Fibroblast of lung (primary cell): ENCODE results near the gene WSB1. TPM values are rescaled to one million over a fixed set of nuclear protein-coding genes. Genes with fewer than 3 reads are reported as not detected.
A peak's percentile ranks its signal among the peaks of the same experiment; 100 is the strongest.

Experiments used
- DNase-seq, 2 donors: peaks; one replicate each; pipeline versions ENCODE4 v3.0.0 to v3.0.0-alpha.2; 2010; ENCODE audit warnings: low read depth in 2 of 2
- H2AFZ ChIP-seq: 2 replicates; pipeline ENCODE4 v1.5.1; 2012; ENCODE audit warnings: low read length, control low read depth, inconsistent platforms
- H3K27ac ChIP-seq: 2 replicates; pipeline ENCODE4 v1.5.1; 2011; ENCODE audit warnings: low read length, control low read depth; ENCODE audit not compliant: insufficient read depth
- H3K27me3 ChIP-seq: 2 replicates; pipeline ENCODE4 v1.5.1; 2011; ENCODE audit warnings: mild to moderate bottlenecking, low read length; ENCODE audit not compliant: control insufficient read depth, insufficient read depth
- H3K36me3 ChIP-seq: 2 replicates; pipeline ENCODE4 v1.5.1; 2011; ENCODE audit warnings: low read length; ENCODE audit not compliant: control insufficient read depth, insufficient read depth
- H3K4me1 ChIP-seq: 2 replicates; pipeline ENCODE4 v1.5.1; 2011; ENCODE audit warnings: low read length; ENCODE audit not compliant: control insufficient read depth, insufficient read depth; ENCODE audit errors: extremely low read depth
- H3K4me2 ChIP-seq: 2 replicates; pipeline ENCODE4 v1.5.1; 2011; ENCODE audit warnings: low read length, control low read depth; ENCODE audit not compliant: insufficient read depth; ENCODE audit errors: extremely low read depth
- H3K4me3 ChIP-seq, 4 experiments: fragments of 200-600 bp in 1 of 4; sonication (generic) in 1 of 4; replicated peaks in 1 of 4; 2 replicates each; pipeline ENCODE4 v1.5.1; 2011 to 2016; ENCODE audit warnings: low read length in 4 of 4, low read depth in 3 of 4, mild to moderate bottlenecking in 3 of 4, control low read depth in 2 of 4, inconsistent platforms in 1 of 4, mixed read lengths in 1 of 4; ENCODE audit not compliant: insufficient read depth in 1 of 4; ENCODE audit errors: control extremely low read depth in 1 of 4
- H3K79me2 ChIP-seq: 2 replicates; pipeline ENCODE4 v1.5.1; 2012; ENCODE audit warnings: mild to moderate bottlenecking, low read length, inconsistent platforms; ENCODE audit not compliant: control insufficient read depth, insufficient read depth
- H3K9ac ChIP-seq: 2 replicates; pipeline ENCODE4 v1.5.1; 2011; ENCODE audit warnings: mild to moderate bottlenecking, low read length, control low read depth; ENCODE audit not compliant: insufficient read depth
- H3K9me3 ChIP-seq: 2 replicates; pipeline ENCODE4 v1.5.1; 2012; ENCODE audit warnings: low read depth, low read length; ENCODE audit not compliant: control insufficient read depth, insufficient read depth
- H4K20me1 ChIP-seq: 2 replicates; pipeline ENCODE4 v1.5.1; 2011; ENCODE audit warnings: low read length; ENCODE audit not compliant: control insufficient read depth, insufficient read depth; ENCODE audit errors: extremely low read depth
- CTCF ChIP-seq, 2 donors: IDR thresholded peaks in 1 of 2; conservative IDR thresholded peaks in 1 of 2; 1 replicate in 1 of 2; 2 replicates in 1 of 2; pipeline ENCODE4 v1.5.1; 2011 to 2012; ENCODE audit warnings: low read length in 2 of 2, control low read depth in 1 of 2, inconsistent platforms in 1 of 2, low read depth in 1 of 2, mild to moderate bottlenecking in 1 of 2
- EZH2 ChIP-seq: IDR thresholded peaks from 2 replicates; pipeline ENCODE4 v1.5.1; 2012; ENCODE audit warnings: low read length, control low read depth, mild to moderate bottlenecking; ENCODE audit errors: missing control alignments
- polyA plus RNA-seq, 2 donors: library from polyadenylated mRNA; depleted of rRNA in 1 of 2; stranded (reverse) in 1 of 2; unstranded in 1 of 2; fragments of >200 nt; gene quantifications; 2 replicates each; pipeline ENCODE4 v1.2.1, GENCODE V29; 2011 to 2012; ENCODE audit warnings: missing spikeins in 1 of 2
- total RNA-seq: library from RNA; depleted of rRNA; stranded (reverse); fragments of >200 nt; gene quantifications from 2 replicates; pipeline ENCODE4 v1.2.1, GENCODE V29; 2014

The WSB1 gene
- total and polyA plus RNA-seq, 2 donors (not counting 1 experiment from before 2014, with no cell fraction given) = 96.3 to 139 TPM

GRCh38 chr17:27313301-27313700, 19.4 kb downstream of the WSB1 start:
- H3K36me3 ChIP-seq = peaks cover 14% of the 10 kb centered on the region
- H3K4me2 ChIP-seq = no peak overlapping the region
- peaks cover 4% of the 10 kb centered on the region for H3K4me1 ChIP-seq
- no peak overlapping the region for H2AFZ ChIP-seq
- no peaks in the 10 kb centered on the region for H3K9me3 ChIP-seq
- no peaks in the 10 kb centered on the region for H4K20me1 ChIP-seq
- H3K79me2 ChIP-seq = peaks cover 2% of the 10 kb centered on the region
- no peak for DNase-seq
- no peak overlapping the region for H3K9ac ChIP-seq
- TF ChIP-seq CTCF (conservative IDR thresholded peaks at IDR 0.05 in 1 of 2, IDR thresholded peaks at IDR 0.05 in 1 of 2; ENCODE audit: low read depth in 1 of 2, low read length in 2 of 2) (no peak), EZH2 (no peak)
- H3K4me3 ChIP-seq = no peak overlapping the region
- no peak overlapping the region for H3K27ac ChIP-seq
- H3K27me3 ChIP-seq = no peaks in the 10 kb centered on the region

- Histone ChIP-seq H3K9me3 (no peaks in the 10 kb centered on the region), H3K27me3 (no peaks in the 10 kb centered on the region), H2AFZ (no peak overlapping the region), H4K20me1 (no peaks in the 10 kb centered on the region), H3K4me3 (no peak overlapping the region), H3K27ac (peak overlapping the region; percentile 36), H3K4me2 (no peak overlapping the region), H3K79me2 (no peaks in the 10 kb centered on the region), H3K9ac (no peak overlapping the region), H3K4me1 (peaks cover 4% of the 10 kb centered on the region), H3K36me3 (peaks cover 11% of the 10 kb centered on the region)
- DNase-seq = peak; percentile 94 to 96
- no peak for TF ChIP-seq CTCF (conservative IDR thresholded peaks at IDR 0.05 in 1 of 2, IDR thresholded peaks at IDR 0.05 in 1 of 2; ENCODE audit: low read depth in 1 of 2, low read length in 2 of 2)
- TF ChIP-seq EZH2 = no peak
These were observed 21.4 kb downstream of the WSB1 start for GRCh38 chr17:27315322-27315721.

GRCh38 chr17:27315796-27316465, 22.0 kb downstream of the WSB1 start:
- no peak overlapping the region for H3K4me2 ChIP-seq
- H3K4me1 ChIP-seq = peaks cover 4% of the 10 kb centered on the region
- no peaks in the 10 kb centered on the region for H3K79me2 ChIP-seq
- no peaks in the 10 kb centered on the region for H4K20me1 ChIP-seq
- H3K27me3 ChIP-seq = no peaks in the 10 kb centered on the region
- no peak for TF ChIP-seq CTCF (conservative IDR thresholded peaks at IDR 0.05 in 1 of 2, IDR thresholded peaks at IDR 0.05 in 1 of 2; ENCODE audit: low read depth in 1 of 2, low read length in 2 of 2)
- TF ChIP-seq EZH2 = no peak
- H3K36me3 ChIP-seq = peaks cover 9% of the 10 kb centered on the region
- no peaks in the 10 kb centered on the region for H3K9me3 ChIP-seq
- no peak overlapping the region for H3K4me3 ChIP-seq
- no peak for DNase-seq
- H3K27ac ChIP-seq = peak overlapping the region; percentile 34
- no peak overlapping the region for H2AFZ ChIP-seq
- H3K9ac ChIP-seq = no peak overlapping the region
